Gastrocnemius medialis (tissue), 4 donors: Measurements from ENCODE around the gene MDFIC. TPM values are rescaled to one million over a fixed set of nuclear protein-coding genes. Genes with fewer than 3 reads are reported as not detected.
A peak's percentile ranks its signal among the peaks of the same experiment; 100 is the strongest.

Source experiments
- ATAC-seq, 2 donors: fragments of 150-250 bp; one replicate each; pipeline ENCODE4 v1.9.1; 2016
- DNase-seq, 2 donors: peaks; one replicate each; pipeline ENCODE4 v3.0.0-alpha.2; 2019
- H3K27ac ChIP-seq, 4 donors: fragments of 200-600 bp; sonication (generic); 1 replicate in 1 of 4; 2 replicates in 3 of 4; pipeline ENCODE4 v1.5.1; 2016 to 2018; ENCODE audit warnings: mild to moderate bottlenecking in 2 of 4, moderate library complexity in 1 of 4
- H3K27me3 ChIP-seq, 3 donors: fragments of 200-600 bp; sonication (generic) in 2 of 3; 1 replicate in 1 of 3; 2 replicates in 2 of 3; pipeline versions ENCODE4 v1.5.1 to v1.6.0; 2016 to 2019; ENCODE audit warnings: mild to moderate bottlenecking in 1 of 3, moderate library complexity in 1 of 3
- H3K36me3 ChIP-seq, 2 donors: fragments of 200-600 bp; sonication (generic) in 1 of 2; one replicate each; pipeline ENCODE4 v1.5.1; 2017 to 2018
- H3K4me1 ChIP-seq, 2 donors: fragments of 200-600 bp; sonication (generic) in 1 of 2; one replicate each; pipeline ENCODE4 v1.5.1; 2016 to 2017; ENCODE audit warnings: mild to moderate bottlenecking in 2 of 2
- H3K4me3 ChIP-seq, 4 donors: fragments of 200-600 bp; sonication (generic) in 3 of 4; 1 replicate in 1 of 4; 2 replicates in 3 of 4; pipeline ENCODE4 v1.5.1; 2016 to 2019; ENCODE audit warnings: mild to moderate bottlenecking in 2 of 4
- H3K9me3 ChIP-seq, 3 donors: fragments of 200-600 bp; sonication (generic) in 2 of 3; 1 replicate in 1 of 3; 2 replicates in 2 of 3; pipeline ENCODE4 v1.5.1; 2016 to 2019
- CTCF ChIP-seq, 5 experiments: fragments of 450-650 bp in 3 of 5; fragments of 200-600 bp in 2 of 5; sonication (generic) in 2 of 5; IDR thresholded peaks in 4 of 5; conservative IDR thresholded peaks in 1 of 5; 1 replicate in 4 of 5; 2 replicates in 1 of 5; pipeline ENCODE4 v1.5.1; 2016 to 2019; ENCODE audit warnings: antibody characterized with exemption in 5 of 5, mild to moderate bottlenecking in 3 of 5, moderate library complexity in 3 of 5
- POLR2A ChIP-seq, 2 donors: fragments of 450-650 bp; IDR thresholded peaks; one replicate each; pipeline ENCODE4 v1.6.1; 2017; ENCODE audit warnings: antibody characterized with exemption in 2 of 2, mild to moderate bottlenecking in 2 of 2, moderate library complexity in 2 of 2
- in situ Hi-C, 4 donors: fragments of 200-750 bp; cut with MboI; loops; one replicate each; pipeline versions ENCODE4 v1.15.0 to v1.8.0; 2017; ENCODE audit warnings: low sequenced_read_pairs in 4 of 4
- intact Hi-C: fragments of 100-400 bp; cut with DNase I; formaldehyde crosslinking; loops from one replicate; pipeline ENCODE4 v1.15.1; 2023; ENCODE audit warnings: low total_unique reads
- total RNA-seq, 4 donors: library from RNA; depleted of rRNA; stranded (reverse); fragments of >200 nt; gene quantifications; one replicate each; pipeline versions ENCODE4 v1.1.0 to v1.2.3, GENCODE V29; 2016

Gene MDFIC
- total RNA-seq, 4 donors from 2014 or later, result 6.3 to 11.6 (median 10.6) TPM

- in situ Hi-C loops (no loop called here), intact Hi-C loops (loop anchor here (10.0 kb wide), 1 partner anchor 65 kb away; no protein-coding TSS in a partner anchor)
- H3K4me3 ChIP-seq, result no peak overlapping the region
- peaks cover 15 to 30% of the 10 kb centered on the region in 2 donors for H3K4me1 ChIP-seq
- H3K36me3 ChIP-seq, result no peaks in the 10 kb centered on the region
- TF ChIP-seq POLR2A (IDR thresholded peaks at IDR 0.05), result no peak
- TF ChIP-seq CTCF (IDR thresholded peaks at IDR 0.05 in 4 of 5, conservative IDR thresholded peaks at IDR 0.05 in 1 of 5), result peak in 3 of 5 experiments; percentile 4 to 39 (median 22)
- H3K27ac ChIP-seq, result no peak overlapping the region
- no peaks in the 10 kb centered on the region for H3K9me3 ChIP-seq
- H3K27me3 ChIP-seq, result no peaks in the 10 kb centered on the region
- ATAC-seq (no peak), DNase-seq (no peak)
These were observed 17.7 kb downstream of the MDFIC start for GRCh38 chr7:114939484-114940097.

GRCh38 chr7:114940220-114940619 is 18.3 kb downstream of the MDFIC start:
- DNase-seq (no peak), ATAC-seq (no peak)
- H3K9me3 ChIP-seq, result no peaks in the 10 kb centered on the region
- no peak overlapping the region for H3K4me3 ChIP-seq
- TF ChIP-seq CTCF (IDR thresholded peaks at IDR 0.05 in 4 of 5, conservative IDR thresholded peaks at IDR 0.05 in 1 of 5) (no peak), POLR2A (IDR thresholded peaks at IDR 0.05) (no peak)
- intact Hi-C loops, result loop anchor here (10.0 kb wide), 1 partner anchor 65 kb away; no protein-coding TSS in a partner anchor
- in situ Hi-C loops, result no loop called here
- H3K27ac ChIP-seq, result no peak overlapping the region
- no peaks in the 10 kb centered on the region for H3K27me3 ChIP-seq
- peaks cover 21 to 31% of the 10 kb centered on the region in 2 donors for H3K4me1 ChIP-seq
- H3K36me3 ChIP-seq, result no peaks in the 10 kb centered on the region

GRCh38 chr7:114941692-114942091 is 19.8 kb downstream of the MDFIC start:
- Histone ChIP-seq H3K27me3 (no peaks in the 10 kb centered on the region), H3K4me1 (peaks cover 18 to 30% of the 10 kb centered on the region in 2 donors), H3K9me3 (no peaks in the 10 kb centered on the region), H3K27ac (no peak overlapping the region), H3K4me3 (no peak overlapping the region), H3K36me3 (no peaks in the 10 kb centered on the region)
- intact Hi-C loops (loop anchor here (10.0 kb wide), 1 partner anchor 63 kb away; no protein-coding TSS in a partner anchor), in situ Hi-C loops (no loop called here)
- no peak for ATAC-seq
- no peak for TF ChIP-seq CTCF (IDR thresholded peaks at IDR 0.05 in 4 of 5, conservative IDR thresholded peaks at IDR 0.05 in 1 of 5)
- TF ChIP-seq POLR2A (IDR thresholded peaks at IDR 0.05), result no peak
- no peak for DNase-seq

- Histone ChIP-seq H3K27ac (no peak overlapping the region), H3K36me3 (no peaks in the 10 kb centered on the region), H3K4me1 (peaks cover 20 to 25% of the 10 kb centered on the region in 2 donors), H3K27me3 (no peaks in the 10 kb centered on the region), H3K4me3 (no peak overlapping the region), H3K9me3 (no peaks in the 10 kb centered on the region)
- in situ Hi-C loops, result no loop called here
- ATAC-seq (no peak), DNase-seq (no peak)
- intact Hi-C loops, result loop anchor here (10.0 kb wide), 1 partner anchor 62 kb away; no protein-coding TSS in a partner anchor
- TF ChIP-seq POLR2A (IDR thresholded peaks at IDR 0.05) (no peak), CTCF (IDR thresholded peaks at IDR 0.05 in 4 of 5, conservative IDR thresholded peaks at IDR 0.05 in 1 of 5) (no peak)
These were observed 20.7 kb downstream of the MDFIC start for GRCh38 chr7:114942446-114943175.
